HG03108 (cell line): Measurements from ENCODE around the gene PRXL2B.

Experiments
- ATAC-seq: cut with Tn5 transposase; IDR thresholded peaks from one replicate; pipeline ENCODE4 v1.9.1; 2021; ENCODE audit warnings: moderate library complexity; ENCODE audit not compliant: unreplicated experiment

The PRXL2B gene

DNA sequence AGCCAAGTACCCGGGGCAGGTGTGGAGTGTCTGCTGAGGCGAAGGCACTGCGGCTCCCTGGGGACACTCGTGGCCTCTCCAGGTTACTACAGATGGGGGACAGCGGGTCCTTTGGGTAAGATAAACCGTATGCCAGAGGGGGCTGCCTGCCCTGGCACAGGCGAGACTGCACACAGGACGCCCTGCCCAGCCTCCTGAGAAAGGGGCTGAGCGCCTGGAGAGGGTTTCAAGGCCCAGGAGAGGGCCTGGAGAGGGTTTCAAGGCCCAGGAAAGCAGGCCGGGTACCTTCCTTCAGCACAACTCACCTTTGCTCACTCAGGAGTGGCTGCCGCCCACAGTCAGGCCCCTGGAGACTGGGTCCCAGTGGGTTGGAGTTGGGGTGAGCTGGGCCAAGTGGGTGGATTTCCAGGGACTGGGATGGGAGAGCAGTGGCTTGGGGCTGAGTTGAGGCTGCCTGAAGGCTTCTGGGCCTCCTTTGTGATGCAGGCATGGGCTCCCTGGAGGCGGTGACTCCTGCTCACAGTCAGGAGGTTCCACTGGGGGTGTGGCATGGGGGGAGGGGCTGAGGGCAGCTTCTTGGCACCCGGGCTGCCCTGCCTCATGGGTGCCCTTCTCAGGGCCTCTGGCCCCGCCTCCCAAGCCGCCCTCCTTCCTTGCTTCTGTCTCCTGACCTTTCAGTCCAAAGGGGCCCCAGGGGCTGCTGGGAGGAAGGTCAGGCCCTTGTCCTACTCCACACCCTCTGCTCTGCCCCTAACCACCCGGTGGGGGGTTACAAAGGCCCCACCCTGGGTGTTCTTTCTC lies 46.2 kb downstream of the PRXL2B start, which contains the start of gene MMEL1:
MMEL1 (minus strand) TSS at position 456 of the 801 bp plus-strand sequence. CDS start 3,532 bp downstream, outside the sequence.
- ATAC-seq = no peak

GRCh38 chr1:2633366-2633935 lies 46.9 kb downstream of the PRXL2B start:
- no peak for ATAC-seq

GRCh38 chr1:2633936-2634491 lies 47.4 kb downstream of the PRXL2B start:
- no peak for ATAC-seq

GRCh38 chr1:2635361-2636010 lies 48.9 kb downstream of the PRXL2B start:
- ATAC-seq = no peak

- no peak for ATAC-seq
These were observed 50.2 kb downstream of the PRXL2B start for GRCh38 chr1:2636733-2637132.

DNA sequence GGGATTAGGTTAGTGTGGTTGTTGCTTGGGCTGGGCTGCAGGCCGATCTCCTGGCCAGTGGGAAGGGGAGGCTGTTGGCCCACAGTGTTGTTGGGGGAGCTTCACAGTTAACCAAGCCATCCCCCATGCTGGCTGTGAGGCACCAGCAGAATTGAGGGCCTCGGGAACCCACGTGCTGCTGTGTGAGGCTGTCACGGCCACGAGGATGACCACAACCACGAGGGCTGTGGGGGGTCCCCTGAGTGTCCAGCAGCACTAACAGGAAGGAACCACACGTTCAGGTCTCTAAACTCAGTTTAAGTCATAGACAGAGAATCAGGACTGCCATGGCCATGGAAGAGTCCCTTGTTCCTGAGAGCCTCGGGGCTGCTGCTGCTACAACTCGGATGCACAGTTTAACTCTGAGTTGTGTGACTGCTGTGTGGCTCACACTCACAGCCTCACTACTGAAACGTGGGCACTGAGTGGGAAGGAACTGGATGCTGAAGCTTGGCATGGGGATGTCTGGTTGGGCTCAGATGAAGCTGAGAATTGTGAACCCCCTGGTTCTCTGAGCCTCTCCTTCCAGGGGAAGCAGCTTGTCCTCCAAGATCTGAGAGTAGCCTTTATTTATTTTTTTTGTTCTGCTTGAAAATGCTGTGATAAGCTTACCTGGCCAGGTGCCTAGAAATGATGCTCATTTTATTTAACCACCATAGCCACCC lies 51.0 kb downstream of the PRXL2B start:
- no peak for ATAC-seq

GRCh38 chr1:2638466-2639115 lies 52.0 kb downstream of the PRXL2B start:
- ATAC-seq = no peak

DNA sequence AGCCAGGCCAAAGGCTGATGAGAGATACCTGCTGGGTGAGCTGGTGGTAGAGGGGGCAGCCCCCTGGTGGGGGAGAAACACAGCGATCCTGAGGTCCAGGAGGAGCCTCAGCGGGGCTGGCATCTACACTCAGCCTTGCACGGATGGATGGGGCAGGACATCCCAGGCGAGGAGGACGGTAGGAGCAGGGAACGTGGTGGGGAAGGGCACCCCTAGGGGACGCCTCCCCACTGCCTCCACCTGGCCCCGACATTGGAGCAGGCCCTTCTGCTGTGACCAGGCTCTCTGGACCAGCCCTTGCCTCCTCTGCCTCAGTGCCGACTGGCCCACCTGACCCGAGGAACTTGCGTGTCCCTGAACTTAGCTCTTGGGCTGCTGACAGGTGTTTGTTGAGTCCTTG lies 52.6 kb downstream of the PRXL2B start:
- ATAC-seq = no peak

- ATAC-seq = no peak
These were observed 53.3 kb downstream of the PRXL2B start for GRCh38 chr1:2639607-2640521.

DNA sequence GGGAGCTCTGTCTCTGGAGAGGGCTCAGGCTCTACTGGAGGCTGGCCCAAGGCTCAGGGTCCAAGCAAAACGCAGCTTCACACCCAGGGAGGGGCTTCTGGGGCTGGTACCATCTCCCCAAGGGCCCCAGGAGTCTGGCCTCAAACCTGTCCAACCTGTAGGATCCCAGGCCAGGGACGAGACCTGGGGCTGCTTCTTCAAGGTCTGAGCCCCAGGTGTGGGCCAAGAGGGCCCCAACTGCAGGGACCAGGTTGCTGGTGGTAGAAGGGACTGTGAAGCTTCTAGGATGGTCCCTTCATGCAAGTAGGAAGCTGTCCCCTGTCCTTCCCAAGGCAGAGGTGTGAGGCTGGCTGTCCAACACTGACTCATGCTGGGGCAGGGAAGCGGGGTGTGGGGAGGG lies 54.0 kb downstream of the PRXL2B start:
- no peak for ATAC-seq
